CD8-positive, alpha-beta memory T cell (primary cell): ENCODE results near the gene EVL. TPM values are rescaled to one million over a fixed set of nuclear protein-coding genes. Genes with fewer than 3 reads are reported as not detected.

Source experiments
- CTCF ChIA-PET: fragments of 350-600 bp; sonication (Branson Sonifier 250); formaldehyde crosslinking; loops from one replicate; lab custom pipeline; 2021; ENCODE audit warnings: antibody characterized with exemption; lab: Charles Lee
- POLR2A ChIA-PET: fragments of 350-600 bp; sonication (Branson Sonifier 250); formaldehyde crosslinking; loops from one replicate; lab custom pipeline; 2021; ENCODE audit warnings: antibody characterized with exemption; lab: Charles Lee
- DNase-seq, 5 donors: peaks; one replicate each; pipeline versions ENCODE4 v3.0.0 to v3.0.0-alpha.2; 2020 to 2022; ENCODE audit warnings: mixed read lengths in 1 of 5
- H3K27ac ChIP-seq: one replicate; pipeline ENCODE4 v1.7.0; 2013; ENCODE audit warnings: low read depth, mild to moderate bottlenecking, low read length, moderate library complexity
- H3K27me3 ChIP-seq: 2 replicates; pipeline ENCODE4 v1.7.0; 2013; ENCODE audit warnings: low read length, mild to moderate bottlenecking; ENCODE audit not compliant: insufficient read depth, poor library complexity, severe bottlenecking
- H3K36me3 ChIP-seq: 2 replicates; pipeline ENCODE4 v1.7.0; 2013; ENCODE audit warnings: mild to moderate bottlenecking, low read length, moderate library complexity; ENCODE audit not compliant: insufficient read depth
- H3K4me1 ChIP-seq: 2 replicates; pipeline ENCODE4 v1.7.0; 2013; ENCODE audit warnings: mild to moderate bottlenecking, low read length, moderate library complexity; ENCODE audit not compliant: insufficient read depth
- H3K4me3 ChIP-seq: 2 replicates; pipeline ENCODE4 v1.7.0; 2013; ENCODE audit warnings: mild to moderate bottlenecking, low read length
- H3K9me3 ChIP-seq: 2 replicates; pipeline ENCODE4 v1.7.0; 2013; ENCODE audit warnings: mild to moderate bottlenecking, low read length
- H3K27ac Mint-ChIP-seq, 8 donors: one replicate each; pipeline ENCODE4 v1.8.0; 2020 to 2021; ENCODE audit warnings: mixed read lengths in 8 of 8, mild to moderate bottlenecking in 6 of 8, inconsistent platforms in 3 of 8, moderate library complexity in 3 of 8
- H3K27me3 Mint-ChIP-seq, 2 donors: one replicate each; pipeline ENCODE4 v1.8.0; 2020 to 2021; ENCODE audit warnings: mixed read lengths in 2 of 2, mild to moderate bottlenecking in 1 of 2, moderate library complexity in 1 of 2
- H3K36me3 Mint-ChIP-seq, 3 donors: one replicate each; pipeline ENCODE4 v1.8.0; 2020 to 2021; ENCODE audit warnings: mixed read lengths in 3 of 3, inconsistent platforms in 1 of 3, mild to moderate bottlenecking in 1 of 3
- H3K4me1 Mint-ChIP-seq, 3 donors: one replicate each; pipeline ENCODE4 v1.8.0; 2020 to 2021; ENCODE audit warnings: mixed read lengths in 3 of 3, inconsistent platforms in 1 of 3, mild to moderate bottlenecking in 1 of 3
- H3K4me3 Mint-ChIP-seq, 7 donors: one replicate each; pipeline ENCODE4 v1.8.0; 2020 to 2021; ENCODE audit warnings: mixed read lengths in 7 of 7, mild to moderate bottlenecking in 6 of 7, moderate library complexity in 4 of 7, inconsistent platforms in 2 of 7
- H3K9me3 Mint-ChIP-seq, 5 donors: one replicate each; pipeline ENCODE4 v1.8.0; 2020 to 2022; ENCODE audit warnings: mixed read lengths in 5 of 5, mild to moderate bottlenecking in 3 of 5, moderate library complexity in 2 of 5, inconsistent platforms in 1 of 5
- polyA plus RNA-seq: library from polyadenylated mRNA; unstranded; fragments of 300-500 nt; fragmentation: Illumina TruSeq; gene quantifications from one replicate; pipeline ENCODE4 v1.2.3, GENCODE V29; 2021
- total RNA-seq, 2 experiments: library from RNA; stranded (reverse); gene quantifications; one replicate each; pipeline ENCODE4 v1.2.3, GENCODE V29; 2021

The EVL gene
- total and polyA plus RNA-seq, 3 experiments from 2014 or later: 129 to 228 (median 218) TPM

DNA sequence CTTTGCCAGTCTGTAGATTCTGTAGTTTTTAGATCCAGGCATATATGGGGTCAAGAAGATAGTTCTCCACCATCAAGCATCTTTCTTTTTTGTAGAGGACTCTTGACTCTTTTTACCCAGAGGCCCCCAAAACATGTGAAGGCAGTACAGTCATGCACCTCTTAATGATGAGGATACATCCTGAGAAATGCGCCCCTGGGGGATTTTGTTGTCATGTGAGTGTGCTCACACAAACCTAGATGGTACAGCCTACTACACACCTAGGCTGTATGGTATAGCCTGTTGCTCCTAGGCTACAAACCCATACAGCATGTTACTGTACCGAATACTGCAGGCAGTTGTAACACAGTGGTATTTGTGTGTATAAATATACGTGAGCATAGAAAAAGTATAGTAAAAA lies 23.0 kb downstream of the EVL start:
- ChIA-PET POLR2A (no interaction called here), CTCF (interaction anchor here (49.6 to 58.3 kb wide), 2 partner anchors 6 to 16 kb away, joined by 1568 read pairs; partner anchors contain the start of gene EVL)
- Mint-ChIP-seq H3K9me3 (no peaks in the 10 kb centered on the region), H3K4me3 (peak overlapping the region in 3 of 7 donors; percentile 2 to 84 (median 8)), H3K4me1 (peaks cover 81 to 100% (median 99%) of the 10 kb centered on the region in 3 donors), H3K27ac (peak overlapping the region in 7 of 8 donors; percentile 31 to 92 (median 77)), H3K36me3 (peaks cover 25 to 95% (median 45%) of the 10 kb centered on the region in 3 donors), H3K27me3 (no peaks in the 10 kb centered on the region)
- Histone ChIP-seq H3K4me3 (no peak overlapping the region), H3K27ac (no peak overlapping the region), H3K4me1 (peaks cover 99% of the 10 kb centered on the region), H3K36me3 (peaks cover 82% of the 10 kb centered on the region), H3K9me3 (no peaks in the 10 kb centered on the region), H3K27me3 (no peaks in the 10 kb centered on the region)
- DNase-seq: no peak

DNA sequence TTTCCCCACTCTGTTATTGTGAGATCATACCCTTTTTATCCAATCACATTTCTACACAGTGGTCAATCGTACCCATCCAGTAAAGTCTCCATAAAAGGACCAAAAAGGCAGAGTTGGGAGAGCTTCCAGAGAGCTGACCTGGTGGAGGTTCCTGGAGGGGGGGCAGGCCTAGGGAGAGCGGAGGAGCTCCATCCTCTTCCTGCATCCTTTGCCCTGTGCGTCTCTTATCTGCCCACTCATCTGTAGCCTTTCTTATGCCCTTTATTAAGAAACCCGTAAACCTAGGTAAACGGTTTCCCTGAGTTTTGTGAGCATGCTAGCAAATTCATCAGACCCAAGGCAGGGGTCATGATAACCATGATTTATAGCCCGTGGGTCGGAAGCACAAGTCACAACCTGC lies 26.2 kb downstream of the EVL start:
- no peaks in the 10 kb centered on the region for H3K27me3 ChIP-seq
- peaks cover 97% of the 10 kb centered on the region for H3K4me1 ChIP-seq
- Mint-ChIP-seq H3K36me3 (peaks cover 16 to 95% (median 39%) of the 10 kb centered on the region in 3 donors), H3K4me1 (peaks cover 83 to 100% (median 99%) of the 10 kb centered on the region in 3 donors), H3K4me3 (peak overlapping the region in 5 of 7 donors; percentile 25 to 55 (median 37)), H3K9me3 (no peaks in the 10 kb centered on the region), H3K27ac (peak overlapping the region; percentile 14 to 91 (median 82)), H3K27me3 (no peaks in the 10 kb centered on the region)
- CTCF ChIA-PET: interaction anchor here (1.3 to 58.3 kb wide), 4 partner anchors 3 to 101 kb away, joined by 3 to 1568 read pairs (median 787); partner anchors contain the start of gene EVL
- peaks cover 76% of the 10 kb centered on the region for H3K36me3 ChIP-seq
- POLR2A ChIA-PET: interaction anchor here (0.8 to 1.2 kb wide), 2 partner anchors 19 to 25 kb away, joined by 3 read pairs; no protein-coding TSS in a partner anchor
- H3K27ac ChIP-seq: no peak overlapping the region
- H3K9me3 ChIP-seq: no peaks in the 10 kb centered on the region
- DNase-seq: no peak
- no peak overlapping the region for H3K4me3 ChIP-seq

GRCh38 chr14:100092832-100093231 lies 27.6 kb downstream of the EVL start:
- H3K27me3 ChIP-seq: no peaks in the 10 kb centered on the region
- Mint-ChIP-seq H3K4me3 (no peak overlapping the region), H3K36me3 (peaks cover 14 to 97% (median 40%) of the 10 kb centered on the region in 3 donors), H3K27me3 (no peaks in the 10 kb centered on the region), H3K4me1 (peaks cover 87 to 100% (median 100%) of the 10 kb centered on the region in 3 donors), H3K9me3 (no peaks in the 10 kb centered on the region), H3K27ac (peak overlapping the region in 5 of 8 donors; percentile 20 to 90 (median 56))
- no peak for DNase-seq
- H3K36me3 ChIP-seq: peaks cover 79% of the 10 kb centered on the region
- POLR2A ChIA-PET: interaction anchor here (0.7 kb wide), 1 partner anchor 24 kb away, joined by 4 read pairs; no protein-coding TSS in a partner anchor
- H3K27ac ChIP-seq: no peak overlapping the region
- H3K9me3 ChIP-seq: no peaks in the 10 kb centered on the region
- H3K4me3 ChIP-seq: no peak overlapping the region
- peaks cover 98% of the 10 kb centered on the region for H3K4me1 ChIP-seq
- CTCF ChIA-PET: interaction anchor here (49.6 to 58.3 kb wide), 2 partner anchors 1 to 20 kb away, joined by 1568 read pairs; partner anchors contain the start of gene EVL

DNA sequence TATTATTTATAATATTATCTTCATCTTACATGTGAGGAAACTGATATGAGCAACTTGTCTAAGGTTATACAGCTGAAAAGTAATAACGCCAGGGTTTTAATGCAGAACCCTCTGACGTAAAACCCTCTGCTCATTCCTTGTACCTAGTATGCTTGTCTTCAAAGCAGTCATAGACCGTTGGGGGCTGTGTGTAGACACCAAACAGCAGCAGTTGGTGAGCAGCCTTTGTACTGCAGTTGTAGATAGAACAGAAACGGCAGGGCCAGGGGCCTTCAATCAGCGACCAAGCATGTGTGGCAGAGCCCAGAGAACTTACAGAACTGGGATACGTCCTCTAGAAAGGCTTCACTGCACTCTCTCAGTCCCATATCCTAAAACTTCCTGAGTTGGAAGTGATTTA lies 28.1 kb downstream of the EVL start:
- Mint-ChIP-seq H3K9me3 (no peaks in the 10 kb centered on the region), H3K4me3 (peak overlapping the region in 2 of 7 donors; percentile 29 to 58), H3K27me3 (no peaks in the 10 kb centered on the region), H3K4me1 (peaks cover 87 to 100% (median 100%) of the 10 kb centered on the region in 3 donors), H3K27ac (peak overlapping the region; percentile 41 to 95 (median 74)), H3K36me3 (peaks cover 17 to 97% (median 39%) of the 10 kb centered on the region in 3 donors)
- Histone ChIP-seq H3K36me3 (peaks cover 80% of the 10 kb centered on the region), H3K9me3 (no peaks in the 10 kb centered on the region), H3K27me3 (no peaks in the 10 kb centered on the region), H3K4me3 (no peak overlapping the region), H3K27ac (no peak overlapping the region), H3K4me1 (peaks cover 98% of the 10 kb centered on the region)
- ChIA-PET POLR2A (interaction anchor here (1.4 kb wide), 1 partner anchor 13 kb away, joined by 10 read pairs; no protein-coding TSS in a partner anchor), CTCF (interaction anchor here (49.6 to 58.3 kb wide), 2 partner anchors 1 to 21 kb away, joined by 1568 read pairs; partner anchors contain the start of gene EVL)
- peak in 1 of 5 donors; percentile 64 for DNase-seq

DNA sequence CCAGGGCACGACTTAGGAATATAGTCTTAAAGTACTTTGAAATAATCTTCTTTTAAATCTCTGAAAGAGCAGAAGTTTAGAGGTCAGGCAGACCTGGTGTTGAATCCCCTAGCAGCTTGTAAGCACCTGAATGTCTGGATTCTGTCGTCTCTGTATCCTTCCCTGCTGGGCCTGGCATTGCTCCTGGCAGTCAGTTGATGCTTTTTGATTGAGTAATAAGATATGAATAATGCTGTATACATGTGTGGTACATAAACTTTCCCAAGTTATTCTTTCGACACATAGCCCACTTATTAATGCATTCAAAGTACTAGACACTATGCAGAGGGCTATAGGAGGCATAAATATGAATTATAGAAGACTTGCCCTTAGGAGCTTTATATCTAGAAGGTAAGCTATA lies 31.4 kb downstream of the EVL start:
- peaks cover 87 to 100% (median 99%) of the 10 kb centered on the region in 3 donors for H3K4me1 Mint-ChIP-seq
- no peaks in the 10 kb centered on the region for H3K9me3 Mint-ChIP-seq
- peak overlapping the region in 7 of 8 donors; percentile 77 to 91 (median 85) for H3K27ac Mint-ChIP-seq
- POLR2A ChIA-PET: interaction anchor here (0.6 to 1.2 kb wide), 3 partner anchors 17 to 24 kb away, joined by 3 to 6 read pairs (median 3); no protein-coding TSS in a partner anchor
- H3K36me3 Mint-ChIP-seq: peaks cover 19 to 97% (median 42%) of the 10 kb centered on the region in 3 donors
- H3K4me3 ChIP-seq: no peak overlapping the region
- CTCF ChIA-PET: interaction anchor here (1.4 to 58.3 kb wide), 3 partner anchors 3 to 114 kb away, joined by 5 to 1568 read pairs (median 1568); partner anchors contain the start of gene EVL
- H3K27me3 Mint-ChIP-seq: no peaks in the 10 kb centered on the region
- H3K27ac ChIP-seq: no peak overlapping the region
- H3K4me1 ChIP-seq: peaks cover 98% of the 10 kb centered on the region
- peaks cover 68% of the 10 kb centered on the region for H3K36me3 ChIP-seq
- no peak for DNase-seq
- no peaks in the 10 kb centered on the region for H3K9me3 ChIP-seq
- H3K27me3 ChIP-seq: no peaks in the 10 kb centered on the region
- H3K4me3 Mint-ChIP-seq: peak overlapping the region in 4 of 7 donors; percentile 10 to 51 (median 36)

DNA sequence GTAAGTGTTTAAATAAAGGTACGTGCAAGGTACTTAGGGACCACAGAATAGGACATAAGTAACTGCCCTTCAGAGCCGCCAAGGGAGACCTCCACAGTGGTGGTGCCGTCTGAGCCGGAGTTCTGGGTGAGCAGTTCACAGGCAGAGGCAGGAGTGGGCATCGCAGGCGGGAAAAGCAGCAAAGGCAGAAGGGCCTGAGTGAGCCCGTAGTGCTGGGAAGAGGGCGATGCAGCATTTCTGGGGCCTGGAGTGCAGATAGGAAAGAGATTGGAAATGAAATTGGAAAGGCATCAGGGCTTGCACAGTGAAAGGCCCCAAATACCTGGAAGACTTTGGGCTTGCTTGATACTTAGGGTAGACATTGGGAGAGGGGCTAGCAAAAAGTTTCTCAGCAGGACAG lies 32.9 kb downstream of the EVL start:
- ChIA-PET CTCF (interaction anchor here (2.8 to 58.3 kb wide), 2 partner anchors 10 to 26 kb away, joined by 16 to 1568 read pairs; partner anchors contain the start of gene EVL), POLR2A (no interaction called here)
- no peaks in the 10 kb centered on the region for H3K9me3 ChIP-seq
- no peaks in the 10 kb centered on the region for H3K27me3 Mint-ChIP-seq
- H3K4me1 ChIP-seq: peaks cover 98% of the 10 kb centered on the region
- peaks cover 55% of the 10 kb centered on the region for H3K36me3 ChIP-seq
- no peak overlapping the region for H3K4me3 ChIP-seq
- peaks cover 26 to 99% (median 44%) of the 10 kb centered on the region in 3 donors for H3K36me3 Mint-ChIP-seq
- peak overlapping the region; percentile 82 to 94 (median 86) for H3K27ac Mint-ChIP-seq
- H3K27me3 ChIP-seq: no peaks in the 10 kb centered on the region
- H3K4me3 Mint-ChIP-seq: peak overlapping the region in 6 of 7 donors; percentile 16 to 75 (median 56)
- no peak overlapping the region for H3K27ac ChIP-seq
- peaks cover 90 to 100% (median 99%) of the 10 kb centered on the region in 3 donors for H3K4me1 Mint-ChIP-seq
- DNase-seq: peak in 1 of 5 donors; percentile 17
- H3K9me3 Mint-ChIP-seq: no peaks in the 10 kb centered on the region

- POLR2A ChIA-PET: interaction anchor here (0.7 to 1.8 kb wide), 6 partner anchors 21 to 307 kb away, joined by 4 to 10 read pairs (median 5); no protein-coding TSS in a partner anchor
- H3K4me3 Mint-ChIP-seq: peak overlapping the region in 6 of 7 donors; percentile 13 to 73 (median 50)
- H3K27ac ChIP-seq: no peak overlapping the region
- no peaks in the 10 kb centered on the region for H3K9me3 ChIP-seq
- no peaks in the 10 kb centered on the region for H3K9me3 Mint-ChIP-seq
- H3K4me1 Mint-ChIP-seq: peaks cover 90 to 100% (median 99%) of the 10 kb centered on the region in 3 donors
- H3K27ac Mint-ChIP-seq: peak overlapping the region; percentile 58 to 90 (median 88)
- H3K4me3 ChIP-seq: no peak overlapping the region
- H3K36me3 Mint-ChIP-seq: peaks cover 22 to 96% (median 48%) of the 10 kb centered on the region in 3 donors
- peaks cover 0 to 3% of the 10 kb centered on the region in 2 donors for H3K27me3 Mint-ChIP-seq
- H3K36me3 ChIP-seq: peaks cover 48% of the 10 kb centered on the region
- no peaks in the 10 kb centered on the region for H3K27me3 ChIP-seq
- CTCF ChIA-PET: interaction anchor here (1.0 to 58.3 kb wide), 3 partner anchors 8 to 28 kb away, joined by 3 to 1568 read pairs (median 16); partner anchors contain the start of gene EVL
- DNase-seq: peak in 1 of 5 donors; percentile 30
- H3K4me1 ChIP-seq: peaks cover 100% of the 10 kb centered on the region
These were observed 34.9 kb downstream of the EVL start for GRCh38 chr14:100100032-100100703.
